GM19023 (cell line): ENCODE data around the gene SIGLEC11.
"Not testable (repeated sequence)": the region's sequence is repeated elsewhere in the genome, so short reads cannot be mapped to it uniquely, and the experiment has no call there.

Experiments used
- ATAC-seq: cut with Tn5 transposase; IDR thresholded peaks from one replicate; pipeline ENCODE4 v1.9.1; 2021; ENCODE audit warnings: mild to moderate bottlenecking, moderate library complexity; ENCODE audit not compliant: unreplicated experiment

The SIGLEC11 gene

DNA sequence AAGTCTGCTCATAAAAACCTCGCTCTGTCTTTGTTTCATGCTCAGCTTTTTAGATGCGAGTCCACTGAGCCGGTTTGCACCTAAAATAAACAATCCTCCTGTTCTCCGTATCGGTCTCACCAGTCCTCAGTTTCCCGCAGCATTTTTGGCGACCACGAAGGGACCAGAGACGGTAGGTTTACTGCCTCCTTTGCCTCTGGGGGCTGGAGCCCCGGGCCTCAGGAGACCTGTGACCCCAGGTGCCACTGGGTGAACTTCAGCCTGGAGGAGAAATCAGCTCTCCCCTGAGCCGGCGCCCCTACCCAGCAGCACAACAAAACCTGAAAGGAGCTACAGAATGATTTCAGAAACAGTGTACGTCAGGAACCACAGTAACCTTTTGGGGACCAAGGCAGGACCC, 8.1 kb downstream of the SIGLEC11 start:
- ATAC-seq: no peak

DNA sequence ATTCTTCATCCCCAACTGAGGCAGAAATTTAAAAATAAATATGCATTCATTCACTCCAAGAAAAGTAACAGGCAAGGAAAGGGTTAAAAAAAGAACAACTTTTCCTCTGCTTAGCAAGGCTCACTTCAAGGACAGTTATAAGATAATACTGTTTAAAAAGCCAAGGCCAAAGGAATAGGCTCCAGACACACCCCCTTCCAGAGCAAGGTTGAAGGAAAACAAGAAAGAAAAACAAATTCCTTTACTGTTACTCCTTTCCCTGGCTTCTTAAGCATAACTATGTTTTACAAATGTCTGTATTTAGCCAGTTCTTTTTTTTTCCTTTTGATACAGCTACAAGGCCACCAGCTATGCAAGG, 8.5 kb downstream of the SIGLEC11 start:
- ATAC-seq: no peak

DNA sequence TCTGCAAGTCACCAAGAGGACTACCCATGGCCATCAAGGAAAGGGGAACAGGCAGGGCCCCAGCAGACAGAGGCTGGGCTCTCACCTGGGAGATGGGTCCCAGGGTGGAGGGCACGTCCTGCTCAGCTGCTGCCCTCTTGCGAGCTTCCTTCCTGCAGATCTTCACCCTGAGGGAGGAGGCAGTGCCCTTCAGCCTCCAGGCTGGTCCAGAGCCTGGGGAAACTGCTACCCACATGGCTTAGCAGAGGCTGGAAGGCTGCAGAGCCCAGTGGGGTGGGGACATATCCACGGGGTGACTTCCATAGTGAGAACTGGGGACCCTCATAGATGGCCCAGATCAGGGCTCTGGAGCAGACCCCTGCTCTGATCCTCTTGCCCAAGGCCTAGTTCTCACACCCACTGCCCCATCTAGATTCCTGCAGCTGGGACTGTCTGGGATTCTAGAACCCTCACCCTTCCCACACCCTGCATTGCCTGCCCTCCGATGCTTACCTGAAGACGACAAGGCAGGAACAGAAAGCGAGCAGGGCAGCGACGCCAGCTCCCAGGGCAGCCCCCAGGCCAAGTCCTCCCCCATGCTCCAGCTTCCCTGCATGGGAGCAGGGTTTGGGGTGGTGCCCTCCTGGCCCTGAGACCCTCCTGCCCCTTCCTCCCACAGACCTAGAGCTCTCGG, 9.0 kb downstream of the SIGLEC11 start:
- no peak for ATAC-seq

DNA sequence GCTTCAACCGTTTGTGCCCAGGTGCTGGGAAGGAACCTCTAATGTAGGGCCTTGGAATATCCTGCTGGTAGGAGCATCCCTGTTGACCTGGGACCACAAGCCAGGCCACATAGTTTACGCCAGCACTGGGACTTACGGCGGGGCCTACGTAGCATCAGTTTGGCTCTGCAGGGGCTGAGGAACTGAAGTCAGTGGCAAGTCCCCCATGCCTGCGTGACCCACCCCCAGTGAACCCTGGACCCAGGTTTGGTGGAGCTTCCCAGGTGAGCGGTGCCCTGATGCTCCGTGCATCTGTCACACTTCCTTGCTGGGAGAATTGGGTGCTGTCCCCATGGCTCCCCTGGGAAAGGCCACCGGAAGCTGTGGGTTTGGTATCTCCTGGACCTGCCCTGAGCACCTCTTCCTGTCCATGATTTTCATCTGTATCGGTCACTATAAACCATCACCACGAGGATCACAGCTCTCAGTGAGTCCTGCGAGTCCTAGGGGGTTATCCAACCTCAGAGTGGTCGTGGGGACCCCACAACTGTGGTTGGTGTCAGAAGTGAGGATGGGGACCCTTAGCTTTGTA, 9.9 kb downstream of the SIGLEC11 start:
- no peak for ATAC-seq

DNA sequence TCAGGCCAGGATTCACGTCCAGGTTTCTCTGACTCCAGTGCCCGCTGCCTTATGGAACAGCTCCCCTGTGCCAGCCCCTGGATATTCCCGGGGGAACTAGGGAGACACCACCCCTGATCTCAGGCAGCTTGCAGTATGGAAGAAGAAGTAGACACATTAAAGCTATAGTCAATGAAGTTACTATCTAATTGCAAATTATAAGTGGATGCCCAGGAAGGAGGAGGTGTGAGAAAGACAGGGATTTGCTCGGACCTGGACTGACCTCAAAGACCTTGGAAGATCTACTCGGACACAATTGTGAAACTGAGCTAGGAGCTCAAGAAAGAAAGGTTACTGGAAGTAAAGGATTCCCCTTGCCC, 10.4 kb downstream of the SIGLEC11 start:
- no peak for ATAC-seq

DNA sequence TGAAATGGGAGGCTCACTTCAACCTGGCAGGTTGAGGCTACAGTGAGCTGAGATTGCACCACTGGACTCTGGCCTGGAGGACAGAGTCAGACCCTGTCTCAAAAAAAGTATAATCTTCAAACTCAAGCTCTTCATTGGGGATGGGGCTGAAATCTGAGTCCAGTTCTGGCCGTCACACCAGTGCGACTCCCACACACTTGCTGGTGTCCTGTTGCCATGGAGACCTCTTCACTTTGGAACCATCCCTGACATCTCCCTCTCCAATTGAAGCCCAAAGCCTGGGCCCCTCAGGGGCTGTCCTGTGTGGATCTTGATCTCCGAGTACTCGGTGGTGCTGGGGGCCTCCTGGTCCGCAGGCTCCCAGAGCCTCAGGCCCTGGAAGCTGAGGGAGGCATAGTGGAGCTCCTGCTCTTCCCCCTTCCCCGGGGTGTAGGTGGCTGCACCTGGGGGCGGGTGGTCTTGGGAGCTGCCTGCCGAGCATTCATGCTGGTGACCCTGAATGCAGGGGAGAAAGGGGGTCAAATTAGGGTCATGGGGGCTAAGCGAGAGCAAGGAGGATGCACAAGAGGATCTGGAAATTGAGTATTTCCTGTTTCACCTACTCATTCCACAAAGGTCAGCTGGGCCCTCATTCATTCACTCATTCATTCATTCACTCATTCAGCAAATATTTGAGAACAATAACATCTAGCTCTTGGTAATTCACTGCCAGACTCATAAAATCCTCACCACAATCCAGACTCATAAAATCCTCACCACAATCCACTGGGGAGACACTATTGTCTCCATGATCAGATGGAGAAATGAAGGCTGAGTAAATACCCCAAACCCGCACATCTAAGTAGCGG, 11.0 kb downstream of the SIGLEC11 start:
- no peak for ATAC-seq

DNA sequence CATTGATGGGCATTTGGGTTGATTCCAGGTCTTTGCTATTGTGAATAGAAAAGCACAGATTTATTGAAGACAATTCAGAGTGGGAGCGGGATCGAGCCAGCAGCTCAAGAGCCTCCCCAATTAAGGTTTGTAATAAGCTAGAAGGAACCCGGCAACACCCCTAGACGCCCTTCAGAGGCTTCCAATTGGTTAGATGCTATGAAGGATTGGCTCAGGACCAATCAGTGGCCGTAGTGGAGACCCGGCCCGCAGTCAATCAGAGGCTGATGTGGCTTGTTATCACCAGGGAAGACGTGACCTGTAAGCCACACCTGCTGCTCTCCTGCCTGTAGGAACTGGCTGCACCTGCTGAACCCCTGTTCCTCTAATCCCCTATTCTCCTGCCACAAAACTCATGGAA, 14.6 kb downstream of the SIGLEC11 start:
- ATAC-seq: no peak

DNA sequence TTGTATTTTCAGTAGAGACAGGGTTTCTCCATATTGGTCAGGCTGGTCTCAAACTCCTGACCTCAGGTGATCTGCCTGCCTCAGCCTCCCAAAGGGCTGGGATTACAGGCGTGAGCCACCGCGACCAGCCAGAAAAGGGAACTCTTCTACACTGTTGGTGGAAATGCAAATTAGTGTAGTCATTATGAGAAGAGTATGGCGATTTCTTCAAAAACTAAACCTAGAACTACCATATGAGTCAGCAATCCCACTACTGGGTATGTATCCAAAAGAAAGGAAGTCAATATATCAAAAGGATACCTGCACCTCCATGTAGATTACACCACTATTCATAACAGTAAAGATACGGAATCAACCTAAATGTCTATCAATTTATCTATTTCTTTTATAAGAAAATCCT, 16.4 kb downstream of the SIGLEC11 start:
- not testable (repeated sequence) for ATAC-seq

DNA sequence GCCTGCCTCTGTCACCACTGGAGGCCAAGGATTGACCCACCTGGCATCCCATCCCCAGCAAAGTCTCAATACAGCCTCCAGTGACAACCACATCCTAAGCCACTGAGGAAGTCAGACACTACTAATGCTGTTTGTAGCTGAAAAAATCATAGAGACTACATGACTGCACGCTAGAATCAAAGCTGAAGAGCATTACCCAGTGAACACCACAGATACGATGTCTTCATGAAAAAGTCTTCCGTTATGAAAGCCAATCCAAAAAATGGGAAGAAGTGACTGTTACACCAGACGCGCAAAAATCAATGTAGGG, 20.5 kb downstream of the SIGLEC11 start:
- no peak for ATAC-seq

DNA sequence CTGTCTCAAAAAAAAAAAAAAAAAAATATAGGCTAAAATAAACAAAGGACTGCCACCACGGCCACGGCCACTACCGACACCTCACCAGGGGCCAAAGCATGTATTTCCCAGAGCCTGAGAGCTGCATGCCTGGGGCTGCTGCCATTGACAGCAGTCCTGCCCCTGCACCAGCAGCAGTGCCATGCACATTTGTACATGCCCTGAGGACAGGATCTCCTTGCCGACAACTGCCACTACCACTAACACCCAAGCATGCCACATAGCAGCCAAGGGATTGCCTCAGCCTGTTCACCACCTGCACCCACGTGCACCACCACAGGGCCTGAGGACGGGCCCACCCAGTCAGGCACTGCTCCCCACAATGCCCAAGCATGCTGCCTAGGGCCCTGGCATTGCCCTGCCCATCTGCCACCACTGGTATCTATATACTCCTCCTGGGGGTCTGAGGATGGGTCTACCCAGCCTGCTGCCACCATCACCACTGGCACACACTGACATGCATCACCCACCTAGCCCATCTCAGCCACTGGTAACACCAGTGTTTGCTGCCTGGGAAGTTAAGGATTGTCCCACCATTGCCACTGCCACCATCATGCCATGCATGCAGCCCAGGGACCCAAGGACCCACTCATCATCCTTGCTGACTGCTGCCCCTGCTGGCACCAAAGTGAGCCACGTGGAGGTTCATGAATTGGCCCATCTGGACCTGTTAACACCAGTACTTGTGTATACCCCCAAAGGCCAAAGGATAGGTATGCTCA, 21.1 kb downstream of the SIGLEC11 start:
- no peak for ATAC-seq

DNA sequence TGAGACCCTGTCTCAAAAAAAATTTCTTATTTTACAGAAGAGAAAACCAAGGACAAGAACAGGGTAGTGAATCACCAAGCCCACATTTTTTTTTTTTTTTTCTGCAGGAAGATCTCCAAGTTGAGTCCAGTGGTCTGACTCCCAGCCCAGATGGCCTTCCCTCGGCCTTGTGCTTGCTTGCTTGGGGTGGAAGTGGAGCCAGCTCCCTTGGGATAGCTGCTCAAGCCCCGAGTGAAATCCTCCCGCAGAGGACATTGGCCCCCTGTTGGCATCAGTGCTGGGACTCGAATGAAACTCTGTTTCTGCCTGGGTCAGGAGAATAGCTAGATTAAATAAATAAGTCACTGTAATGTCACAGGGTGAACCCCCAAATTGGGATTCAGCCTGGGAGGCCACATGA, 22.3 kb downstream of the SIGLEC11 start:
- ATAC-seq: no peak

DNA sequence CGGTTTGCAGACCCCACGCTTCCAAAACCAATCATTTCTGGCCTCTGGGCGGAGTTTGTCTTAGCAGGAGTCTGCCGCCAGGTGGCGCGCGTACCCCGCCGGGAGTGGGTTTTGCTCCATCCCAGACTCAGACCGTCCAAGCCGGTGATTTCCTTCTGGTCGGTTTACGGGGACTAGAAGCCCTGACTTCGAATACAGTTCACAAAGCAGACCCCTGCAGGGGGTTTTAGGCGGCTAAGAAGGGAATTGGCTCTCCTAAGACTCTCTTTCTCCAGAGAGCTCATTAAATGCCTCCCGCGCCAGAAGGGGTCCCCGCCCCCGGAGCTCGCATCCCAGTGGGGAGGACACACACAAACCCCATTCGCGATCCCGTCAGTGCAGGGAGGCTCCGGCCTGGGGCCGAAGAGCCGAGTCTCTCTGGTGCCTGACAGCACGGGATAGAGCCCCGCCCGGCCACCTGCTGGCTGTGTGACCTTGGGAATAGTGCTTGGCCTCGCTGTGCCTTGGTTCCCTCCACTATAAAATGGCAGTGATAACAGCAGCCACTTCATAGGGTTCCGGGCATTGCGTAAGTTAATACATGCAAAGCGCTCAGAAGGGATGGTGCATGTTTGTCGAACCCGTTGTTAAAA, 23.1 kb downstream of the SIGLEC11 start:
- peak; percentile 50 for ATAC-seq

DNA sequence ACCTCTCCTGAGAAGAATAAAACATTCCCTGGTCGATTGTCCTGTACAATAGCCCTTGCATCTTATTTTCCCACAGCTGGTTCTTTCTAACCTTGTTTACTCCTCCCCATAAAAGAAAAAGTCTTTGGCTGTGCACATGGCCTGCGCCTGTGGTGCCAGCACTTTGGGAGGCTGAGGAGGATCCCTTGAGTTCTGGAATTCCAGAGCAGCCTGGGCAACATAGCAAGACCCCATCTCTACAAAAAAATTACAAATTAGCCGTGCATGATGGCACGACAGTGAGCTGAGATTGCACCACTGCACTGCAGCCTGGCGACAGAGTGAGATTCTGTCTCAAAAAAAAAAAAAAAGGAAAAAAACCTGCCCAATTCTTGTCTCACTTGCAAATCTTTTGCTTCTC, 24.4 kb downstream of the SIGLEC11 start:
- ATAC-seq: no peak

DNA sequence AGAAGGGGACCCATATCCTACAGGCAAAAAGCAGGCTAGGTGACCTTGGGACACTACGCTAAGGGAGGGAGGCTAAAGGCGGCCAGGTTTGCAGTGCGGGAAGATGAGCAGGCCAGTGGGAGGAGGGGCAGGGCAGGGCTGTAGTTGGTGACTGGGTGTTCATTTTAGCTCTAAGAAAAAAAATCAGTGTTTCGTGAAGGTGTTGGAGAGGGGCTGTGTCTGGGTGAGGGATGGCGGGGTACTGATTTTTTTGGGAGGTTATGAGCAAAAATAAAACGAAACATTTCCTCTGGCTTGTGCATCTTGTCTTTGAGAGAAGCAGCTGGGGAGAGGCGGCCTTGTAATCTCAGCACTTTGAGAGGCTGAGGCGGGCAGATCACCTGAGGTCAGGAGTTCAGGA, 27.3 kb downstream of the SIGLEC11 start:
- ATAC-seq: no peak

DNA sequence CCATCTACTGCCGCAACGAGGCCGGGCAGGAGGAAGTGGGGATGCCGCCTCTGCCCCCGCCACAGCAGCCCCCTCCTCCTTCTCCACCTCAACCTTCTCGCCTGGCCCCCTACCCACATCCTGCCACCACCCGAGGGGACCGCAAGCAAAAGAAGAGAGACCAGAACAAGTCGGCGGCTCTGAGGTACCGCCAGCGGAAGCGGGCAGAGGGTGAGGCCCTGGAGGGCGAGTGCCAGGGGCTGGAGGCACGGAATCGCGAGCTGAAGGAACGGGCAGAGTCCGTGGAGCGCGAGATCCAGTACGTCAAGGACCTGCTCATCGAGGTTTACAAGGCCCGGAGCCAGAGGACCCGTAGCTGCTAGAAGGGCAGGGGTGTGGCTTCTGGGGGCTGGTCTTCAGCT, 28.2 kb downstream of the SIGLEC11 start:
- no peak for ATAC-seq

DNA sequence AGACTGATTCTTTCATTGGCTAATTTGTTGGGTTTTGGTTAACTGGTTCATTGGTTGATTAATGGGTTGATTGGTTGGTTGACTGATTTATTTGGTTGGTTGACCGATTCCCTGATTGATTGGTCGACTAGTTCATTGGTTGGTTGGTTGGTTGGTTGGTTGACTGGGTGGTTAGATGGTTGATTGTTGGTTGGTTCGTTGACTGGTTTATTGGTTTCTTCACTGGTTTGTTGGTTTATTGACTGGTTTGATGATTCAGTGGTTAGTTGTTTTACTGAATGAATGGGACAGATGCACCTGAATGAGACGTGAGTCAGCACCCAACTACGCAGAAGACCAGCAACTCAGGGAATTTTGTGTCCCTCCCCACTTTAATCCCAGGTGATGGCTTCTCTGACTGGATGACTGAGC, 28.9 kb downstream of the SIGLEC11 start:
- ATAC-seq: no peak

DNA sequence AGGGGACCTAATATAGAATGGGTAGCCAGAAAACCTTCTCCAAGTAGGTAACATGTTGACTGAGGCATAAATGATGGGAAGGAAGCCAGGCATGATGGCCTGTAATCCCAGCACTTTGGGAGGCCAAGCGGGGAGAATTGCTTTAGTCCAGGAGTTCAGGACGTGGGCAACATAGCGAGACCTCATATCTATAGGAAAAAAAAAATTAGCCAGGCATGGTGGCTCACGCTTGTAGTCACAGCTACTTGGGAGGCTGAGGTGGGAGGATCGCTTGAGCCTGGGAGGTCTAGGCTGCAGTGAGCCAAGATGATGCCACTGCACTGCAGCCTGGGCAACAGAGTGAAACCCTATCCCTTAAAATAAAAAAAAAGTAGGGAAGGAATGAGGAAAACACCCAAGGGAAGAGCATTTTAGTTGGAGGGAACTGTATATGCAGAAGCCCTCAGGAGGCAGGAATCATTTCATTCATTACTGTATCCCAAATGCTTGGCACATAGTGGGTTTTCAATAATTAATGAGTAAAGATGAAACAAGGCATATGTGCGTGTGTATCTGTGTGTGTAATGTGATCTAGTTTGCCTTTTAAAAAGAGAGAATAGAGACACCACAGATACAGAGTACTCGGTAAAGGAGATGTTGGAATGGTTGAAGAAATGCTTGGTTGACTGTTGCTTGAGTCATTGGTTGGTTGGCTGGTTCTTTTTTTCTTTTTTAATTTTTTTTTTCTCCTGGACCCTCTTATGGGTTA, 29.5 kb downstream of the SIGLEC11 start:
- no peak for ATAC-seq

DNA sequence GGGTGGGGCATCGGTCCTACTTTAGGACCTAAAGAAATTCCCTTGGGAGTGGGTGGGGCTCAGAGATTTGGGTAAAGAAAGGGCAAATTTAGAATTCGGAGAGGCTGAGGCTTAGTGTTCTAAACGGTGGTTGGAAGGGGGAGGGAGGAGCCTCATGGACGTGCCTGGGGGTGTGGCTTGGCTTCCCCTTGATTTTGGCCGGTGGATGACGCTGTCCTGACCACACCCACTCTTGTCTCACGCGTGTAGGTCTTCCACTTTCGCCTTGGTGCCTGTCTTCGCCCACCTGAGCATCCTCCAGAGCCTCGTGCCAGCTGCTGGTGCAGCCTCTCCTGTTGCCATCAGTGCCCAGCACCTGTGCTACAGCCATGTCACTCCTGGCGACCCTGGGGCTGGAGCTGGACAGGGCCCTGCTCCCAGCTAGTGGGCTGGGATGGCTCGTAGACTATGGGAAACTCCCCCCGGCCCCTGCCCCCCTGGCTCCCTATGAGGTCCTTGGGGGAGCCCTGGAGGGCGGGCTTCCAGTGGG, 30.4 kb downstream of the SIGLEC11 start:
- ATAC-seq: no peak

DNA sequence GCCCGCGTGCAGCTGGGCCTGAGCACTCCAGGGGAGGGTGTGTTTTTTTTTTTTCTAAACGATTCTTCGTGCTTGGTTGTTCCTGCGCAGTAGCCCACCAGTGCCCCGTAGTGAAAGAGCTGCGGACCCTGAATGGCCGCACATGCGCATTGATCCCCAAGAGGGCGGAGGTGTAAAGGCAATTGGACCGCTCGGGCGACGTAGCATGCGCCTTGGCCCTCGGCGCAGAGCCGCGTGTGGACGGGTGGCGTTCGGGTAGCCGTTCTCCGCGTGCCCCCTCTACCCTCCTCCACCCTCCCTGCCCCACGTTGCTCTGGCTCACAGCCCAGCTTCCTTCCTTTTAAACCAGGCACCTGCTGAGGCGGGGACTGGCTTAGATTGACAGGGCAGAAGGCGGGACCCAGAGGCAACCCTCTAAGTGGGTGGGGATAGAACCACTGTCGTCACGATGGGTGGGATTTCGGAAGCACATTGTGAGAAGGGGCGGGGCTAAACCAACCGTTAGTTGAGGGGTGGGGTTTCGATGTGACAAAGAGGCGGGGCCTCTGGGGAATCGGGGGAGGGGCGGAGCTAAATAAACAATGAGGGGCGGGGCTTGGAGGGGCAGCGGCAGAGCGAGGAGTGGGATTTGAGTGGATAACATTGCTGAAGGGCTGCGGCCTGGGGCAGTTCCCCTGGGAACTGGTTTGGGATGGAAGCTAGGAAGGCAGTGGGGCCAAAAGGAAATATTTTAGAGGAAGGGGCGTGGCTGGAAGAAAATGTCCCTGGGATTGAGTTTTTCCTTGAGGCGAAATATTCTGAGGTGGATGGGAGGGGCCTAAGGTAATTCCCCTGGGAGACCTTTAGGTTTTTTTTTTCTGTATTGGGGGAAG, 31.1 kb downstream of the SIGLEC11 start:
- ATAC-seq: peak; percentile 65
